ENCODE measurements around the gene SLFN12L.
"Not testable (repeated sequence)": the region's sequence is repeated elsewhere in the genome, so short reads cannot be mapped to it uniquely, and the experiment has no call there.

Gene SLFN12L

DNA sequence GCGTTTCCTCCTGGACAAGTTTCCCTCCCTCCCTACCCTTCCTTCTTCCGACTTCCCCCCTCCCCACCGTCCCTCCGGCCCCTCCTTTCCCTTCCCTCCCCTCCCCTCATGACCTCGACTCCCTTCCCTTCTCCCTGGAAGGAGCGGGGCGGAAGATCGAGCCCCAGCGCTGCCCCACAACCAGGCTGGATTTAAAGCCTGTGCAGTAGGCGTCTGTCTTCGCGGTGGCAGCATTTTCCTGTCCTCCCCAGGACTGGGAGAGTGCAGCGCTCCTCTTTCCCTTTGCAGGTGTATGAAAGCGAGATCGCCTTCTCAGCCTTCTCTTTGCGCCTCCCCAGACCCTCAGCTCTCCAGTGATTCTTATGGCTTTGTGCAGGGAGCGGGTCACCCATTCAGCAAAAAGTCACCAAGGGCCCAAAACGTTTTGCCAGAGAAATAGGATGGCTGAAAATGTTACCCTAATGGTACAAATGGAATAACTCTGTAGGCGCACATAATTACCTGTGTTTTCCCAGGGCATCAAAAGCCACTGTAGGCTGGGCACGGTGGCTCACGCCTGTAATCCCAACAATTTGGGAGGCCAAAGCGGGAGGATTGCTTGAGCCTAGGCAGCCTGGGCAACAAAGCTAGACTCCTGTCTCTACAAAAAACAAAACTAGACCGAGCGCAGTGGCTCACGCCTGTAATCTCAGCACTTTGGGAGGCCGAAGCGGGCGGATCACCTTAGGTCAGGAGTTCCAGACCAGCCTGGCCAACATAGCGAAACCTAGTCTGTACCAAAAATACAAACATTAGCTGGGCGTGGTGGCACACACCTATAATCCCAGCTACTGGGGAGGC, 40.8 kb downstream of the SLFN12L start:
- DNase-seq: no peak

DNA sequence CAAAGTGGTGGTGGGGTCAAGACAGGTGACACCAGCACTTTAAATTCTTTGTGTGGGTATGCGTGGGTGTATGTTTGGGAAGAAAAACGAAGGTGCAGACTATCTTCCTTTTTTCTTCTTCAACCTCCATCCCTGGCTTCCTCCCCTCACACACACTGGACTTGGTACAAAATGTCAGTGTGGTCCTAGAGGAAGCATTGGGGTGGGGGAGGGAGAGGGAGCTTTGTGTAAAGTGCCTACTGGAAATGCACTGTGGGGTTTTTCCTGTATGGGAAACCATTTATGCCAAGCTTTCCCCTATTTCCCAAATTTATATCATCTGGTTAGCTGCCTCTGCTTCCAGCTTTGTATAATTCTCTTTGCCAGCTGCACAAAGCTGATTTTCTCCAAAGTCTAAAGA, 44.4 kb downstream of the SLFN12L start:
- DNase-seq: no peak

DNA sequence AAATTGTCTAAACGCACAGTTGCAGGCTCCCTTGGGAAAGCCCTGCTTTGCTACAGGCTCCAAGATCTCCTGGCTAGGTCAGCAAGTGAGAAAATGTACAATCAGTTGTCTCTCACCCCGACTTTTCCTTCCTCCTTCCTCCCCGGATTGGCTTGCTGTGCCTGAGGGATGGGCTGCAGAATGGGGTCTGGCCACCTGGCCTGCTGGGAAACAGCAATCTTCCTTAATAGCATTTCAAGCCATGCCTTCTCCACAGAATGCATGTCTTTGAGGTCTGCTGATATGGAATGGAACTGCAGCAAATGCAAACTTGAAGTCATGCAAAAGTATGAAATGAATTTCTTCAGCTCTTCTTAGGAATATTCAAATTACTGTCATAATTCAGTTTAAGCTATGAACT, 46.1 kb downstream of the SLFN12L start:
- no peak for DNase-seq

DNA sequence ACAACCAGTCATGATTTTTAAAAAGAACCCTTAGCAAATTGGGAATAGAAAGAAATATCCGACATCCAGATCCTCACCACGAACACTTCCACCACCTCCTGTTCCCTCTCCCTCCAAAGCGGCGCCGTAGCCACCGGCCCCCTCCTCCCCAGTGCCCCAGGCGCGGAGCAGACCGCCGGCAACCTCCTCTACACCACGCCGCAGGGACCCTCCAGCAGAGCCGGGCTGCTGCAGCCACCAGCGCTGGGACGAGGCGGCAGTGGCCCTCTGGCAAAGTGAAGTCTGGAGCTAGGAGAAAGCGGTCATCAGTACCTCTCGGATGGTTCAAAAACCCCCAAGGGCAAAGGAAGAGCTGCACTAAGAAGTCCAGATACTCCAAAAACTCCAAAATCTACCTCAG, 47.5 kb downstream of the SLFN12L start:
- no peak for DNase-seq

DNA sequence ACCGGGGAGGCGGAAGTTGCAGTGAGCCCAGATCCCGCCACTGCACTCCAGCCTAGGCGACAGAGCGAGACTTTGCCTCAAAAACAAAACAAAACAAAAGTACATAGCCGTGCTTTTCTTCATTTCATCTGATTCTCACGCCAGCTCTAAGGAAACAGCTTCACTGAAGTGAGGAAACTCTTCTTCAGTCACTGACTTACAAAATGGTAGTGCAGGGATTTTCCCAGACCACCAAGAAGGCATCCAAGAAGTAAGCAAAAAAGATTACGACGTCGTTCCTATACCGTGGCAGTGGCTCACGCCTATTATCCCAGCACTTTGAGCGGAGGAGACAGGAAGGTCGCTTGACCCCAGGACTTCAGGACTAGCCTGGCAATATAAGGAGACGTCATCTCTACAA, 48.5 kb downstream of the SLFN12L start:
- DNase-seq: no peak

DNA sequence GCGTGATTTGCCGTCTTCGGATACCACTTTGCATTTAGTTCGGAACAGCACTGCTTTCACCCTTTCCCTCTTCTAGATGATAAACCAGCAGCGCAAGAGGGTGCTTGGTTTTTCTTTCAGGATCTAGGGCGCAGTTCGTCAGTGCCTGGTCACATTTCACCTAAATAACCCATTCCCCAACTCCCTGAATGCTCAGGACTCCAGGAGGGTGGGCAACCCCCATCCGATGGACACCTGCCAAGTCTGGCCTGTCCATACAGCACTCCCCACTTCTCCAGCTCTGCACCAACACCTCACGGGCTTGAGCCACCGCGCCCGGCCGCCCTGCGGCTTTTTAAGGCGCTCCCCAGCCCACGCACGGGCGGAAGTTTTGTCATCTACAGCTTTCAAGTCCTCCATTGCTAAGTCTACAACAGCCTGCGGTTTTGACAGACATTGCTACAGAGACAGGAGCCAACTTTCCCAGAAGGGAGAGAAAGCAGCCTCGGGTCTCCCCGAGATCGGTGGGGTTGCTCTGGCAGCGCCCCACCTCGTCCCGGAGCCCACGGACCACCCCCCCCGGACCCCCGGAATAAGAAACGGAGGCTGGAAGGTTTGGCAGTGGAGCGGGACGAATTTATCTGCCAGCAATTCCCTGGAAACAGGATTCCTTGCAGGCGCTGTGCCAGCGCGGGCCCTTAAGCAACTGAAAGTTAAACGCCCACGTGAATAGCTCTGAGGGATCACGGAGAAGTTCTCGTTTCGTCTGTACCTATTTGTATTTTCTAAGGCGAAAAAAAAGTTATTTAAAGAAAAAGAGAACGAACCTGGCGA, 50.4 kb downstream of the SLFN12L start:
- DNase-seq: no peak

DNA sequence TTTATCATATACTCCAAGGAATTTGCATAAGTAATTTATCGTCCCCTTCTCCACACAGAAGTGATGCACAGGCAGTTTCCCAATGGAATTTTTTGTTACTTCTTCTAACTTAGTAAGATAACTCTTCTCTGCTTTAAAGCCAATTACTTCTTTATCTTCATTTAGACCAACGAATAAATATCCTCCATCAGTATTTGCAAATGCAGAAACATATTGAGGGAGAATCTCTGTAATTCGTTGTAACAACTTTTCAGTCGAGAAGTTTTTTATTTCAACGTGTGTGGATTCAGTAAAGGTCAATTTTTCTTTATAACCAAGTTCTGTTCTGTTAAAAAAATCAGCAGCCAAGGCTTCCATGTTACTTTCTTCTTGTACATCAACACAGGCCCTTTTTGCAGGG, 58.2 kb downstream of the SLFN12L start:
- DNase-seq: no peak

DNA sequence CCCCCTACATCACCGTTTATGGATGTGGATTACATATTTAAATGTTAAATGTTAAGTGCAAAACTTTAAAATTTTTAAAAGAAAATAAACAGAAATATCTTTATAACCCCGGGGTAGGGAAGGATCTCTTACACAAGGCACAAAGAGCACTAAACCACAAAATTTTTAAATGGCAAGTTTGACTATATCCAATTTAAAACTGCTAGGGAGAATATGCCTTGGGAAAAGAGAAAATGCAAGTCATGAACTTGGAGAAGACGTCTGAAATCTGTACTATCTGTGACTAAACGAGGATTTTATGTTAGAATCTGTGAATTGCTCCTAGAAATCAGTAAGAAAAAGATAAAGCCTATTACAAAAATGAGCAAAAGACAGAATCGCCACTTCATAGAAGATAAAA, 60.2 kb downstream of the SLFN12L start:
- no peak for DNase-seq

DNA sequence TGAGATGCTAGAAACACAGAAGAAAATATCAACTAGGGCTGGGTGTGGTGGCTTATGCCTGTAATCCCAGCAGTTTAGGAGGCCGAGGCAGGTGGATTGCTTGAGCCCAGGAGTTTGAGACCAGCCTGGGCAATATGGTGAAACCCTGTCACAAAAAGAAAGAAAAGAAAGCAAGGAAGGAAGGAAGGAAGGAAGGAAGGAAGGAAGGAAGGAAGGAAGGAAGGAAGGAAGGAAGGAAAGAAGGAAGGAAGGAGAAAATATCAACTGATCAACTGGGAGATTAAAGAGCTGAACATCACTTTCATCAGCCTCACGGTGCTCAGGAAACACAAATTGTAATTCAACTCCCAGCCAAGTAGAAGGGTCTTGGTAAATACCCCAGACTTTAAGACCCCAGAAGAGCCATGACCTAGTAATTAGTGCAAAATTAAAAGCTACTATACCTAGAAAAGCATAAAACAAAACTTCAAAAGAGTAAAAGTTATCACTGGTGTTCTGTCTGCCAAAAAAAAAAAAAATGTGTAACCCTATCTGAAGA, 61.1 kb downstream of the SLFN12L start:
- DNase-seq: no peak

DNA sequence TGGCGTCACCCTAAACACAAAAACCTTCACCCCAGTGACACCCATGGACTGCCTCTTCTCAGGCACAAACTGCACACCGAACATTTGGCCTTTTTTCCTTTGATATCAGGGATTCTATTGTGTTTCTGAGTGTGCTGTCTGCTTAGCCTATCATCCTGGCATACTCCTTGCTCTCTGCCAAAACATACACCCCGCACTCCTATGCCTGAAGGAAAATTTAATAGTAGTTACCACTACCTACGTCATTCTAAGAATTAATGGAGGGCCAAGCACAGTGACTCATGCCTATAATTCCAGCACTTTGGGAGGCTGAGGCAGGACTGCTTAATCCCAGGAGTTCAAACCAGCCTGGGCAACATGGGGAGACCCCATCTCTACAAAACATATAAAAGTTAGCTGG, 69.0 kb downstream of the SLFN12L start:
- DNase-seq: no peak

DNA sequence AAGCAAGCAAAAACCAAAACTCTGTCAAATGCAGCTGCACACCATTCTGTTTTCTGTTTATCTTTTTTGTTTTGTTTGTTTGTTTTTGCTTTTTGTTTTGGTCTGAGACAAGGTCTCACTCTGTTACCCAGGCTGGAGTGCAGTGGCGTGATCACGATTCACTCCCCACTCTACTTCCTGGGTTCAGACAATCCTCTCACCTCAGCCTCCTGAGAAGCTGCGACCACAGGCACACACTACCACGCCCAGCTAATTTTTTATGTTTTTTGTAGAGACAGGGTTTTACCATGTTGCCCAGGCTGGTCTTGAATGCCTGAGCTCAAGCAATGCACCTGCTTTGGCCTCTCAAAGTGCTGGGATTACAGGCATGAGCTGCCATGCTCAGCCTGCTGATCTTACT, 69.7 kb downstream of the SLFN12L start:
- DNase-seq: no peak

DNA sequence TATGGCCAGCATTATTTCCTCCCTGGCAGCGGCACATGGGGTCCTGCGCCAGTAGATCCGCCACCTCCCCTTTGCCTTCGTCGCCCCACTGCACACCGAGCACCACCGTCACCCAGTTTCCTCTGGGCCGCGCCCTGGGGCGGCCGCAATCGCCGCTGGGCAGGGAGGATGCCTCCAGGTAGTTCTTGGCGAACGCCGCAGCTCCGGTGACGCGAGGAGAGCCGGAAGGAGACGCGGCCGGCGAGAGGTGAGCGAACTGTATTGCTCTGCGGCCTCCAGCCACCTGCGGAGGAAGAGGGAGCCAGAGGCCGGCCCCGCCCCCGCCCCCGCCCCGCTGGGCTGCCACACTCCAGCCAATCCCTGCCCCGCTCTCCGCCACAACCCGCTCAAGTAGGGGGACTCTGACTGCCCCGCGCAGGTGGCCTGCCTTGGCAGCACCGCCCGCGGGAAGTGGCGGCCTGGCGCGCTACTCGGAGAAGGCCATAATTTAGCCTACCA, 77.1 kb downstream of the SLFN12L start:
- no peak for DNase-seq

DNA sequence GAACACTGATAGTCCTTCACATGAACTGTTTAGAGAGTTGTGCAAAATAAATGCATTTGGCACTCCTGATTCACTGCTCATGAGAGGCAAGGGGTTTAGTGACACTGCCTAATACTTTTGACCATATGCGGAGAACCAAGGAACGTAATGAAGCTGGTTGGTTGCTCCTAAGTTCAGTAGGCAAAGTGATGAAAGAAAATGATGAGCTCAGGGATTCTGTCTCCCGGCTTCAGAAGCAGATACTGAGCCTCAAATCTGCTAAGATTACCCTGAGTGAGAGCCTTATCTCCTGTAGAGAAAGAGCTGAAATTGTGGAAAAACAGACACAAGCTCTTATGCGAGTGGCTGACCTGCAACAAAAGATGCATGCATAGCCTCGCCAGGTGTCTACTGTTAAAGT, 83.4 kb downstream of the SLFN12L start:
- DNase-seq: not testable (repeated sequence)

DNA sequence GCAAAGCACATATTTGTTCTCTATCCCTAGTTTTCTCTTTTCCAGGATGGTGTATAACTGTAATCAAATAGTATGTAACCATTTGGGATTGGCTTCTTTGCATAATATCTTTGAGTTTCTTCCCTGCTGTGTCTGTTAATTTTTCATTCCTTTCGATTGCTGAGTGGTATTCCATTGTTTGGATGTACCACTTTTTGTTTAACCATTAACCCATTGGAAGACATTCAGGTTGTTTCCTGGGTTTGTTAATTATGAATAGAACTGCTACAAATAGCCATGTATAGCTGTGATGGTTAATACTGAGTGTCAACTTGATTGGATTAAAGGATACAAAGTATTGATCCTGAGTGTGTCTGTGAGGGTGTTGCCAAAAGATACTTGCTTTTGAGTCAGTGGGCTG, 84.3 kb downstream of the SLFN12L start:
- DNase-seq: no peak

DNA sequence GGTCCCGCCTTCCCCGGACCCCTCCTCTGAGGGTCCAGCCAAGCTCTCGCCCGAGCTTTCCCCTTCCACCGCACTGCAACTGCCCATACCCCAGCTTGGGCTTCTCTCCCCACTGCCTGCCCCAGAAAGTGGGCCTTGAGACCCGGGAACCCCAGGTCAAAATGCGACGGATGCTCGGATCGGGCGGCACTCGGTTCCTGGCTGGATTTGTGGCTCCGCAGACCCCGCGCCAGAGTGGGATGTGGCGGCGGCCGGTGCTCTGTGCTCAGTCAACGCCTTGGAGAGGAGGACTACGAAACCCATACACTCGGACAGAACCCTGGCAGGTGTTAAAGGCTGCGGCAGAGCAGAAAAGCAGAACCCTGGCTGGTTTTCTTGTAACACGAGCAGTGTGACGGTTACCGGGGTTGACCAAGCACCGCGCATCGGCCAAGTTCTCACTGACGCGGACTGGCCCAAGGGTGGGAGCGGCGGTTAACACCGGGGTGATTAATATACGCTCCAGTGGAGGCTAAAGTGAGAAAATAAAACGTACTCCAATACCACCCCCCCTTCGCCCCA, 88.0 kb downstream of the SLFN12L start:
- no peak for DNase-seq

DNA sequence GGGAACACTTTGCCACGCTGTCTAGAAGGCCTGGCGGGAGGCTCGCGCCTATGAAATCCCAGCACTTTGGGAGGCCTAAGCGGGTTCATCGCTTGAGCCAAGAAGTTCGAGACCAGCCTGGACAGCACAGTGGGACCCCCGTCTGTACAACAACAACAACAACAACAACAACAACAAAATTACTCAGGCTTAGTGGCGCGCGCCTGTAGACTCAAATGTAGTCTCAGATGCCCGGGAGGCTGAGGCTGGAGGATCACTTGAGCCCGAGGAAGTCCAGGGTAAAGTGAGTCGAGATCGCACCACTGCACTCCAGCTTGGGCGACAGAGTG, 88.6 kb downstream of the SLFN12L start:
- DNase-seq: no peak

DNA sequence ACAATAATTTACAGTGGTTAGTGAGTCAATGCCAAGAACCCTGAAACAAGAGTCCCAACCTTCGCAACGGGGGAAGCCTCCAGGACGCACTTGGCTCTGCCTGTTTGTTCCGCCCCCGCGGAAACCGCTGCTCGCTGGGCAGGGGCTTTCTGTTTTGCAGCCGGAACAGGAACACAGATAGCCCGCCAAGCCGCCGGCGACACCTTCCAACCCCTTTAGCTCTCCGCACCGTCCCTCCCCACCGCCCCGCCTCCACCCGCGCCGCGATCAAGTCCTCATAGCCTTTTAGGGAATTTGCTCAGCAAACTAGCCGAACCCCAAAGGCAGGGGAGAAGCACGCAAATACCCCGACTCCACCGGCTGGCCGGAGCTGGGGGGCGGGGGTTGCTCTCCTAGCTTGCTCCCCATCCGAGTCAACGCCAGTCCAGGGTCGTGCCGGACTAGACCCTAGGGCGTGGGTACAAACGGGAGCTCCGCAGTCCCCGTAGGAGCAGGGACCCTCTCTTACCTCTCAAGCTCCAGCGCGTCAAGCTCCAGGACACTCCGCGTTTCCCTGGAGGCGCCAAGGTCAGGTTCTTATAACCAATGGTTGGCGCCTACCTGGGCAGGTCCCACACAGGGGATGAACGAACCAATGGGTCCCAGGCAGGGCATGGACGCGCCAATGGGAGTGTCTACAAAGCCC, 89.1 kb downstream of the SLFN12L start, which contains the start of gene SLFN13:
TSS of gene SLFN13 (minus strand) at position 553 of the 685 bp plus-strand sequence. CDS start 3,086 bp downstream, outside the sequence.
- peak in 10 of 51 donors; percentile 2 to 35 (median 4) for DNase-seq

DNA sequence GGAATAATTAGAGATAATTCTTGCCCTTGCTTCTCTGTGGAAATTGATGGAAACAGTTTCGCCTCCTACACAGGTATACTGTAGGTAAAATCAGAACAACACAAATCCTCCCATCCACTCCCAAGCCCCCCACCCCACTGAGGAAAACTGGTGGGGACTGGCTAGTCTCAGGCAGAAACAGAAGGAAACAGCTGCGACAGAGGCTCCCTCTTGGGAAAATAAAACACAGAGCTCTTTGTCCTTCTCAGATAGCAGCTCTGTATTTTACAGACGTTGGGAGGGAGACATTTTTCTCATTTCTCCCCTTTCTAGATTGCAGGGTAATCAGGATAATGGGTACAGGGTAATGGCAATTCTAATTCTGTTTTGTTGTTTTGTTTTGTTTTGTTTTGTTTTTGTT, 90.0 kb downstream of the SLFN12L start:
- DNase-seq: no peak

DNA sequence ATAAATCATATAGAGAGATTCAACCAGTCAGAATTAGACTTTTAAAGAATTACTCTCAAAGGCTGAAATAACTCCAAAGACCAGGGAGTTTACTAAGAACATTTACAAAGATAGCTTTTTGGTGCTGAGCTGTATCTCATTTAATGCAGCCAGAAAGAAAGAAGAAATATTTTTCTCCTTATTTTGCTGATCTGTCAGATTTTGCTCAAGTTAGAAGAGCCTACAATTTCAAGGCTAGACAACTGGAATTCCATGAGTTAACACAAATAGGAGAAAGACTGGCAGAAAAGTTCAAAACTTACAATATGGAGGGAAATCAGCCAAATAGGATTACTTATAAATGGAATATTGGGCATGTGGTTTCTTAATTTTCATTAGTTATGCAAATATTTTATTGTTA, 99.0 kb downstream of the SLFN12L start:
- no peak for DNase-seq

DNA sequence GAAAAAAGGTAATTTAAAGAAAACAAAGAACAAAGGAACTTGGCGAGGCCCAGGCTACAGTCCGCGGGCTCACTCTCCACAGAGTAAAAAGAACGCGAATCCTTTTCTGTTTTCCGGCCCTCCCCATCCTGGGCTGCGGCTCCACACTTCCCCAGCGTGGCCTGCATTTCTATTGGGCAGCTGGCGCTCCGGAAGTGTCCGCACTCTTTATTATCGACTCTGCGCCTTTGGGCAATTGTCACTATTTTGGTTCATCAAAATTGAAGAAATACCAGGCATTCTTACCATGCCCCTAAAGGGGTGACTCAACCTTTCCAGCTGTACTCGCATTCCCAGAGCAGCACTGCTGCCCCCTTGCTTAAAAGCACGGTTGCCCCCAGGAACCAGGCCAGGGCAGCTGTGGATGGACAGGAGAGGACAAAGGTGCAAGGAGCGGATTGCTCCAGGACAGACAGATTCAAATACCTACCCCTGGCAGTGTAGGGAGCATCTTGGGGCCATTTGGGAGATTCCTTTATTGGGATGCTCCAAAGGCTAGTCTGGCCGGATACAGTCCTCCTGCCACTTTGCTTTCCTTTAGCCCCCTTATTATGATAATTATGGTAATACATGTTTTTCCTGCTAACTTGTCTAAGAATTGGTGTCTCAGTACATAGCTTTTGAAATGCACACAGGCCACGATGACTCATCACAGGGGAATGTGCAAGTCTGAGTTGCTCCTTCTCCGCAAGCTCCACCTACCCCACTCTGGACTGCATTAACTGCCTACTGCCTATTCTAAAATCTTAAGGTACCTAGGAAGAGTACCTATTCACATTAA, 104.2 kb downstream of the SLFN12L start:
- DNase-seq: peak in 8 of 51 donors; percentile 2 to 40 (median 20)
